SU-DHL-6 (cell line): Measurements from ENCODE around the gene PRF1.
A peak's percentile ranks its signal among the peaks of the same experiment; 100 is the strongest.

Experiments
- H2AFZ ChIP-seq: fragments of 200-600 bp; sonication (generic); 2 replicates; pipeline ENCODE4 v1.6.1; 2014; ENCODE audit warnings: low read depth, mild to moderate bottlenecking, moderate library complexity, mixed read lengths, antibody characterized with exemption, low read length; ENCODE audit not compliant: severe bottlenecking
- H3F3A ChIP-seq: fragments of 200-600 bp; shearing (Covaris generic); 2 replicates; pipeline ENCODE4 v1.6.0; 2016; ENCODE audit warnings: antibody characterized with exemption, mild to moderate bottlenecking; ENCODE audit not compliant: insufficient read depth
- H3K27ac ChIP-seq: fragments of 200-600 bp; sonication (generic); 2 replicates; pipeline ENCODE4 v1.5.1; 2016; ENCODE audit warnings: low read depth, mild to moderate bottlenecking, low read length, moderate library complexity, mixed read lengths
- H3K27me3 ChIP-seq: fragments of 200-600 bp; sonication (generic), shearing (Covaris generic); 2 replicates; pipeline ENCODE4 v1.6.0; 2014; ENCODE audit warnings: mild to moderate bottlenecking, low read length
- H3K36me3 ChIP-seq: fragments of 200-600 bp; sonication (generic); 2 replicates; pipeline ENCODE4 v1.6.1; 2014; ENCODE audit warnings: mild to moderate bottlenecking, low read length, mixed read lengths
- H3K4me2 ChIP-seq: fragments of 300-600, 200-600 bp; shearing (Covaris generic), sonication (generic); 2 replicates; pipeline ENCODE4 v1.6.0; 2014; ENCODE audit warnings: low read length, low read depth, mild to moderate bottlenecking; ENCODE audit not compliant: poor library complexity, severe bottlenecking
- H3K4me3 ChIP-seq: fragments of 200-600 bp; sonication (generic); 2 replicates; pipeline ENCODE4 v1.5.1; 2014; ENCODE audit warnings: antibody characterized with exemption, low read length, mild to moderate bottlenecking, mixed read lengths; ENCODE audit not compliant: insufficient read depth, poor library complexity, severe bottlenecking
- H3K79me2 ChIP-seq: fragments of 200-600 bp; sonication (generic); 2 replicates; pipeline ENCODE4 v1.6.1; 2014; ENCODE audit warnings: mild to moderate bottlenecking, low read length, moderate library complexity; ENCODE audit not compliant: insufficient read depth
- H3K9ac ChIP-seq: fragments of 200-600 bp; sonication (generic); 2 replicates; pipeline ENCODE4 v1.7.0; 2014; ENCODE audit warnings: mild to moderate bottlenecking, low read length
- H3K9me2 ChIP-seq: fragments of 200-600 bp; sonication (generic); replicated peaks from 2 replicates; pipeline ENCODE4 v1.6.1; 2014; ENCODE audit warnings: low read length; ENCODE audit not compliant: insufficient read depth
- H3K9me3 ChIP-seq: fragments of 200-600 bp; sonication (generic); 2 replicates; pipeline ENCODE4 v1.6.1; 2014; ENCODE audit warnings: low read length, mixed read lengths; ENCODE audit not compliant: insufficient read depth
- H4K20me1 ChIP-seq: fragments of 200-600 bp; sonication (generic); 2 replicates; pipeline ENCODE4 v1.6.1; 2014; ENCODE audit warnings: low read depth, mild to moderate bottlenecking, antibody characterized with exemption, low read length, moderate library complexity, mixed read lengths
- EZH2phosphoT487 ChIP-seq: fragments of 200-600 bp; sonication (generic), shearing (Covaris generic); conservative IDR thresholded peaks from 2 replicates; pipeline ENCODE4 v1.6.1; 2018; ENCODE audit warnings: mild to moderate bottlenecking, antibody characterized with exemption, low read length, moderate library complexity, mixed read lengths
- TF ChIP-seq, protein P1 (sequence below): fragments of 200-600 bp; sonication (generic); IDR thresholded peaks from one replicate; pipeline ENCODE4 v1.5.1; 2017; ENCODE audit warnings: antibody characterized with exemption, mild to moderate bottlenecking, low read length, moderate library complexity; ENCODE audit not compliant: insufficient read depth, poor library complexity, severe bottlenecking

The PRF1 gene

DNA sequence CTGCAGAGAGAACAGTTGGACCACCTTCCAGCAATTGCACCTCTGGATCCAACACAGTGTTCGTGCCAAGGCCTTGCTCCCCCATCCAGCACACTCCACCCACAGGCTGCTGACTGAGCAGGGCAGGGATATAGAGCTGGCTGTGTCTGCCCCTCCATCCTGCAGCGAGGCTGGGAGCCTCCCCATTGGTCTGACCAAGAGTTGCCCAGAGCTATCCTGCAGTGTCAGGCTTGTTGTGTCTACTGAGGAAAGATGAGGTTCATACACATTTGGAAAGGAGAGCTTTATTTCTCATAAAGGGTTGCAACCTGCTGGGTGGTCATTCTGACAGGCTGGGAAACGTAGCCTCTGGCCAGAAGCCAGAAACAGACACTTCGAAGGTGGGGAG is 27.1 kb downstream of the PRF1 start:
- no peaks in the 10 kb centered on the region for H3K27me3 ChIP-seq
- H3K36me3 ChIP-seq, result no peaks in the 10 kb centered on the region; the same call in 1 of the 2 replicates
- H3K27ac ChIP-seq, result peak overlapping the region; percentile 91
- H2AFZ ChIP-seq, result no peak overlapping the region
- no peaks in the 10 kb centered on the region for H3K9me2 ChIP-seq
- no peaks in the 10 kb centered on the region for H4K20me1 ChIP-seq
- no peaks in the 10 kb centered on the region for H3K79me2 ChIP-seq
- no peaks in the 10 kb centered on the region for H3K9me3 ChIP-seq
- H3K9ac ChIP-seq, result peak overlapping the region; percentile 40
- H3K4me3 ChIP-seq, result no peak overlapping the region
- peaks cover 41% of the 10 kb centered on the region for H3F3A ChIP-seq
- peak overlapping the region; percentile 52 for H3K4me2 ChIP-seq
- TF ChIP-seq, protein P1, sequence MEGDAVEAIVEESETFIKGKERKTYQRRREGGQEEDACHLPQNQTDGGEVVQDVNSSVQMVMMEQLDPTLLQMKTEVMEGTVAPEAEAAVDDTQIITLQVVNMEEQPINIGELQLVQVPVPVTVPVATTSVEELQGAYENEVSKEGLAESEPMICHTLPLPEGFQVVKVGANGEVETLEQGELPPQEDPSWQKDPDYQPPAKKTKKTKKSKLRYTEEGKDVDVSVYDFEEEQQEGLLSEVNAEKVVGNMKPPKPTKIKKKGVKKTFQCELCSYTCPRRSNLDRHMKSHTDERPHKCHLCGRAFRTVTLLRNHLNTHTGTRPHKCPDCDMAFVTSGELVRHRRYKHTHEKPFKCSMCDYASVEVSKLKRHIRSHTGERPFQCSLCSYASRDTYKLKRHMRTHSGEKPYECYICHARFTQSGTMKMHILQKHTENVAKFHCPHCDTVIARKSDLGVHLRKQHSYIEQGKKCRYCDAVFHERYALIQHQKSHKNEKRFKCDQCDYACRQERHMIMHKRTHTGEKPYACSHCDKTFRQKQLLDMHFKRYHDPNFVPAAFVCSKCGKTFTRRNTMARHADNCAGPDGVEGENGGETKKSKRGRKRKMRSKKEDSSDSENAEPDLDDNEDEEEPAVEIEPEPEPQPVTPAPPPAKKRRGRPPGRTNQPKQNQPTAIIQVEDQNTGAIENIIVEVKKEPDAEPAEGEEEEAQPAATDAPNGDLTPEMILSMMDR, result no peak
- TF ChIP-seq EZH2phosphoT487, result no peak

DNA sequence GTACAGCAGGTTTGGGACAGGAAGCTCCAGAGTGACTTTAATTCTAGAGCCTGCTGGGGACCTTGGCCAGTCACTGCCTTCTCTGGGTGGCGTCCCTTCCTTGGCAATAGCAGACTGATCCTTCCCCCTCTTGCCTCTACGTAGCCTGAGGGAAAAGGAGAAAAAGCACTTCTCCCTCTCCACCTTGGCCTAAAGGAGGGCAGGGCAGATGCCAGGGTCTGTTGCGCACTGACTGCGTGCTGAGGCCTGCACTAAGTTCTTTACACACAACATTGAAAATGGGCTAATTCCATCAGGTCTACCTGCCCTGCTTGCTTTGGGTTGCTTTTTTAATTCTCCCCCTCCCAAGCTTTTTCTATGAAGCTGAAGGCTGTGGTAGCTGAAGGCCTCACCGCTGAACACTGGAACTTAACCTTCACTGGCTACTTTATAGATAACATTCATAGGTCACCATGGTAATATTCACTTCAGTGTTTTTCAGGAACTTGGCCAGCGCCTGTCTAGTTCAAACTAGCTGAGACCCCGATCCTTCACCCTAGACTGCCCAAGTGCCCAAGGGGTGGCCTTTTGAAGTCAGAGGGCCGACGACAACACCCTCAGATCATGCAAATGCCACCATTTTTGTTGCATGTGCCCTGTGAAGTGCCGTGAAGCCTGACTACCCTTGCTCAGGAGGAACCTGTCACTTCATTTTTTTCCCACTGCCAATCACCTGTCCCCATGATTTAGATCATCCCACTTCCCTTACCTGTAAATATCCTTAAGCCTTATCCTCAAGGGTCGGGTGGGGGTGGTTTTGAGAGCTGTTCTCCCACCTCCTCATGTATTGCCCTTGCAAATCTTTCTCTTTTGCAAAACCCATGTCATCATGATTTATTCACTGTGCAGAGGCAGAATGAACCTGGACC is 28.7 kb downstream of the PRF1 start:
- Histone ChIP-seq H4K20me1 (no peaks in the 10 kb centered on the region), H3K36me3 (no peaks in the 10 kb centered on the region), H3K4me3 (no peak overlapping the region), H3F3A (peaks cover 43% of the 10 kb centered on the region), H3K9ac (no peak overlapping the region), H3K9me3 (no peaks in the 10 kb centered on the region), H3K4me2 (no peak overlapping the region), H3K79me2 (no peaks in the 10 kb centered on the region), H2AFZ (no peak overlapping the region), H3K27ac (peak overlapping the region; percentile 51; the same call in 1 of the 2 replicates), H3K27me3 (no peaks in the 10 kb centered on the region), H3K9me2 (no peaks in the 10 kb centered on the region)
- TF ChIP-seq EZH2phosphoT487, result no peak
- TF ChIP-seq, protein P1, result no peak

DNA sequence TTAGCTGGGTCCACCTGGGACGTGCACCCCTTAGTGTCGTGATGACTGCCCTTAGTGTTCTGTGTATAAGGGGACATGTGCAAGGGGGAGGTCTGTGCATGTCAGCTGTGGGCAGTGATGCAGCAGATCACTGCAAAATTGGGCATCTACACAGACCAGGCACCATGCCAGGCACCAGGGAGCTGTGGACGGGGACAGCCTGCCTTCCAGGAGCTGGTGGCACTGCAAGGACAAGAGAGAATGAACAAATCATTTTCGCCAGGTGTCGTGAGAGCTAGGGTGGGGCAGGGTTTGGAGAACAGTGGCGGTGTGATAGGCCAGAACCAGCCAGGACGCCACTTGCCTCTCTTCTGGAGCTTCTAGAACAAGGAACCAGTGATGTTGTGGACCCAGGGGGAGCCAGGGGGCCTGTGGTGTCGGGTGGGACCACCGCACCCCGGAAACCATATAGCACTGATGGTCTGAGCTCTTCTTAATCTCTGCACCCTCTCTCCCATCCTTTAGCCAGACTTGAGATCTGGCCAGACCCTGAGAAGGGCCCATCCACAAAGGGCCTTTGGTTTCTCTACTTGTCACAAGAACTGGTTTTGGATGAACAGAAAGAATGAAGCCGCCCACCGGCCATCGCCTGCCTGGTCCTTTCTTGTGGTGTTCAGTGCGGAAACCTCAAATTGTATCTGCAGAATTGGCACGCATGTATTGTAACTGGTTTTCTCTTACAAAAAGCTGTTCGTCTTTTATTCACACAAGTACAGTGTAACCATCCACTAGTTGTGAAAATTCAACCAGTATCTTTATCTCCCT is 30.7 kb downstream of the PRF1 start:
- Histone ChIP-seq H2AFZ (no peak overlapping the region), H3K27ac (no peak overlapping the region), H3K9me3 (no peaks in the 10 kb centered on the region), H3F3A (peaks cover 33% of the 10 kb centered on the region), H3K9me2 (no peaks in the 10 kb centered on the region), H3K9ac (no peak overlapping the region), H3K79me2 (no peaks in the 10 kb centered on the region), H3K4me2 (no peak overlapping the region), H3K27me3 (no peaks in the 10 kb centered on the region), H3K36me3 (no peaks in the 10 kb centered on the region), H3K4me3 (no peak overlapping the region), H4K20me1 (no peaks in the 10 kb centered on the region)
- no peak for TF ChIP-seq EZH2phosphoT487
- TF ChIP-seq, protein P1, result no peak
